GM19467 (cell line): ENCODE results near the gene CEBPA.
A peak's percentile ranks its signal among the peaks of the same experiment; 100 is the strongest.

ENCODE experiments used
- ATAC-seq: cut with Tn5 transposase; IDR thresholded peaks from one replicate; pipeline ENCODE4 v1.9.1; 2021; ENCODE audit warnings: mild to moderate bottlenecking, moderate library complexity; ENCODE audit not compliant: unreplicated experiment

Gene CEBPA

DNA sequence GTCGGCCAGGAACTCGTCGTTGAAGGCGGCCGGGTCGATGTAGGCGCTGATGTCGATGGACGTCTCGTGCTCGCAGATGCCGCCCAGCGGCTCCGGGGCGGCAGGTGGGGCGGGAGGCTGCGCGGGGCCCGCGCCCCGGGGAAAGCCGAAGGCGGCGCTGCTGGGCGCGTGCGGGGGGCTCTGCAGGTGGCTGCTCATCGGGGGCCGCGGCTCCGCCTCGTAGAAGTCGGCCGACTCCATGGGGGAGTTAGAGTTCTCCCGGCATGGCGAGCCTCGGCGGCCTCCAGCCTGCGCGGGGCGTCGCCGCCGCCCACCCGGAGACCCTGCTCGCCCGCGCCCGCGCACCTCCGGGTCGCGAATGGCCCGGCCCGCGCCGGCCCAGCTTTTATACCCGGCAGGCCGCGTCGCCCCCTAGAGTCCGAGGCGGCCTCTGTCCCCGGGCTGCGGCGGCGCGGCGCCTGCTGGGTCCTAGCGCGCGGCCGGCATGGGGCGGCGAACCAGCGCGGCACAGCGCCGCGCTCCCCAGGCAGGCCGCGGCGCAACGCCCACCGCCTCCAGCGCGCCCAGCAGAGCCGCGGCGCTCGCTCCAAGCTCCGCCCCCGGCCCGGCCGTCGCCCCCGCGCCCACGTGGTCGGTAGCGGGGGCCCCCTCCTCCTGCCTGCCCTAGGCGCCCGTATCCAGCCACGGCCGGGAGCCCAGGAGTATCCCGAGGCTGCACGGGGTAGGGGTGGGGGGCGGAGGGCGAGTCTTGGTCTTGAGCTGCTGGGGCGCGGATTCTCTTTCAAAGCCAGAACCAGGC lies at the start of gene CEBPA:
TSS of gene CEBPA (minus strand) at position 360 of the 799 bp plus-strand sequence. CDS start at position 240, 120 bp downstream.
- peak; percentile 81 for ATAC-seq

DNA sequence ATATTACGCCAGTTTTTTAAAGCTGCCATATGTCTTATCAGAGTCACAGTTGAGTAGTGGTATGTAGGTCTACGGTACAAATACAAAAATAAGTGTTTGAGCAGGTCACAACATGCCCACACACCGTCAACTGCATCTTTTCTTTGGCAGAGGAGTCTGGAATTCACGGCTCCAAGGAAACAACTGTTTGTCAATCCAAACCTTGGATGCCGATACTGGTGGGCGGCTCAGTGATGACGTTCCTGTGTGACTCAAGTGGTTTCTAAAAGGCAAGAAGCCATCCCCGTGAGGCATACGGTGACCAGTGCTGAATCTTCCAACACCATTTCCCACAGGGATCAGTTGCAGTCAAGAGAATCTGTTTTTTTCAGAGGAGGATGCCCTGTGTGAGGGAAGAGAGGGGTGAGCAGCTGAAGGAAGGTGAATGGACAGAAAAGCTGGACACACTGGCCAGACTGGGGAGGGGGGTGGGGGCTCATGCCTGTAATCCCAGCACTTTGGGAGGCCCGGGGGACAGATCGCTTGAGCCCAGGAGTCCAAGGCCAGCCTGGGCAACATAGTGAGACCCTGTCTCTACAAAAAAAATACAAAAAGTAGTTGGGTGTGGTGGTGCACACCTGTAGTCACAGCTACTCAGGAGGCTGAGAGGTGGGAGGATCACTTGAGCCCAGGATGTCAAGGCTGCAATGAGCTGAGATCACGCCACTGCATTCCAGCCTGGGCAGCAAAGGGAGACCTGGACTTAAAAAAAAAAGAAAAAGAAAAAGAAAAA lies 48.4 kb upstream of the CEBPA start:
- no peak for ATAC-seq

DNA sequence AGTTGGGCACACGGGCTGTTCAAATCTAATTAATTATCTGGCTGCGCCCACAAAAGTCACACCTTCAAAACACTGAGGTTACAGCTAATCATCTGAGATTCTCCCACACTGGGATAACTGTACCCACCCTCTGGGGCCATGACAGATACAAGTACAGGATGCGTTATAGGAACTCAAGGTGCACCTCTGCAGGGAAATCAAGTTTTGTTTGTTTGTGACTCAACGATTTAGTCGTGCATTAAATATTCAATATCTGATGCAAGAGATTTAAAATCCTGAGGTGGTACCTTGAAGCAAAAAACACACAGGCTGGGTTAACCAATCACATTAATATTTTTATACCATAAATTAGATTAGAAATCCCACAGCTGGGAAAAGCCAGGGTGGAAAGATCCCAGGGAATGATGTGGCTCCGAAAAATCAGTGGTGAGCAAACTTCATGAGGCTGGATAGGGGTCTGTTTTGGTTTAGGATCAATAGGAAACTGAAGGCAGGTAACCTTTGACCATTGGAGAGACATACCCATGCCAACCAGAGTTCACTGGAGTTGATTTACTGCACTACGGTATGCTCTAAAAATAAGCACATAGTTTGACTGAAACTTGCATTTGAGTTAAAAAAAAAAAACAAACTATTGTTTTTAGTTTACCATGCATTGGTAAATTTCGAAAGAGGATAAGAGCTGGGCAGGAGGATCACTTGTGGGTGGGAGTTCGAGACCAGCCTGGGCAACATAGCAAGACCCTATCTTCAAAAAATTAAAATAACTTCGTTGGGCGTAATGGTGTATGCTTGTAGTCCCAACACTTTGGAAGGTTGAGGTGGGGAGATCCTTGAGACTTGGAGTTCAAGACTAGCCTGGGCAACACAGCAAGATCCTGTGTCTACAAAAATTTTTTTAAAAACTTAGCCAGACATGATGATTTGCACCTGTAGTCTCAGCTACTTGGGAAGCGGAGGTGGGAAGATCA lies 47.3 kb upstream of the CEBPA start:
- ATAC-seq = no peak

DNA sequence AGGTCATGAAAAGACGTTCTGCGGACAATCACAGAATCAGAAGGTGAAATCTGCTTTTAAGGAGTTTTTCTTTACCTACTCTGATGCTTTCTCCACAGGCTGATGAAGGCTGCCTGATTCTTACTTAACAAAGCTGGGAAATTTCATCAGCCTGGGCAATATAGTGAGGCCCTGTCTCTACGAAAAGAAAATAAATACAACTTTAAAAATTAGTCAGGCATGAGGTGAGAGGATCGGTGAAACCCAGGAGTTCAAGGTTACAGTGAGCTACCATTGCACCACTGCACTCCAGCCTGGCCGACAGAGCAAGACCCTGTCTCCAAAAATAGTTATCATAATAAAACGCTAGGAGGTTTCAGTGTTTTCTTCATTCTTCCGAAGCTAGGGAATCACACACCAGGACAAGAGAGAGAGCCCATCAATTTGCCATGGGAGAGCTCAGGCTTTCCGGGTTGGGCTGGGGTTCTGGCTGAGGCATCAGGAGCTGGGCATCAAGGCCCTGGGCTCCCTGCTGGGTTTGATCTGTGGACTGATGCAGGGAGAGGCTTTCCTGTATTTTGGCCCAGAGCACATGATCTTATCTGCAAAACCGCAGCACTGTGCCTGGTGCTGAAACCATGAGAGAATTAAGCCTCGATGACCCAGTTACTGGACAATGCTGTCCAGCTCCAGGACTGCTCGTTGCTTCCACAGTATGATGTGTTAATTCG lies 46.1 kb upstream of the CEBPA start:
- ATAC-seq = no peak

DNA sequence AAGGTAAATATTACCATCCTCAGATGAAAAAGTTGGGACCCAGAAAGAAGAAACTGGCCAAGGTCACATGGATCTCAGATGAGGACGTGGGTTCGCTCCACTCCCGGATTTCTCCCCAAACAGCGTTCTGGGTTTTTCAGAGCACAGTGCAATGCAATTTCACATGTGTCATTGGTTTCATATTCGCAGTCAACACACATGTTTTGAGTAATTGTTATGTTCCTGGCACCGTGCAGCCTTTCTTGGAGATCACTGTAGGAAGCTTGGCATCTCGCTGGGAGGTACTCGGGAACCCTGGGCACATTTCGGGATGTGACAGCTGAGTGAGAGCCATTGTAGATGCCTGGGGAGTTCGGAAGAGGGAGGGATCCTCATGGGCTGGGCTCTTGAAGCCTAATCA lies 45.0 kb upstream of the CEBPA start:
- ATAC-seq = no peak

DNA sequence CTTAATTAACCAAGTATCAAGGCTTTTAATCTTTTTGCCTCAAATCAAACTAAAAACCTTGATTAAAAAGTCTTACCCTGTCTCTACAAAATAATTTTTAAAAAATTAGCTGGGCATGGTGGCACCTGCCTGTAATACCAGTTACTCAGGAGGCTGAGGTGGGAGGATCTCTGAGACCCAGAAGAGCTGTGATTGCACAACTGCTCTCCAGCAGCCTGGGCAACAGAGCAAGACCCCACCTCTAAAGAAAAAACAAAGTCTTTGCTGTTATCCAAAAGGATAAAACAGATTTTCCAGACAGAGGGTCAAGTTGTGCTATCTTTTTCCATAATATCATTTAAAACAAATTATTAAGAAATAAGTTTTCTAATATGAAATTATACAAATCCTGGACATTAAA lies 44.3 kb upstream of the CEBPA start:
- ATAC-seq = no peak

DNA sequence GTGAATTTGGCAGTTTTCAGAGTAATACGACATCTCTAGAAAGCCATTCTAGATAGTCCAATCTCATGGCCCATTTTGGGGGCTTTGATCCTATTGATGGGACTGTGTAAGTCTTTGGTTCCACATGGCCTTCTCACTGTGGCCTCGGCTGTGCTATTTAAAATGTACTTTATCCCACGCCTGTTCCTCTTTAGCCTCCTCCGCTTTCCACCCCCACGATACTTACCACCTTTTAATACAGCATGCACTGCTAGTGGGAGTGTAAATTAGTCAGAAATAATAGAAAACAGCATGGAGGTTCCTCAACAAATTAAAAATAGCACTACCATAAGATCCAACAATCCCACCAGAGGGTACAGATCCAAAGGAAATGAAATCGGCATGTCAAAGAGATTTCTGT lies 42.8 kb upstream of the CEBPA start:
- ATAC-seq = no peak

DNA sequence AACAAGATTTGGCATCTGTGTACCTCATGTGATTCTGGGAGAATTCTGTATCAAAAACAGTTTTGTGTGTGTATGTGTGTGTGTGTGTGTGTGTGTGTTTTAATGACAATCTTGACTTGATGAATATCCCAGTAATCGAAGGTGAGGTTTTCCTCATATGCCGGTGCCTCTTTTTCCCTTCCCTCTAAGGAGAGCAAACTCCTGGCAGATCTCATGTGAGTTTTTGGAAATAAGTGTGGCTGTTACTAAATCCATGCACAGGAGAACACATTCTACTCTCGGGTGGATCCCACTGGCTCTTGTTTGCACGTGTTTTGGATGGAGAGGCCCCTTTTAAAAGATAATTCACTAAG lies 42.2 kb upstream of the CEBPA start:
- ATAC-seq = no peak

DNA sequence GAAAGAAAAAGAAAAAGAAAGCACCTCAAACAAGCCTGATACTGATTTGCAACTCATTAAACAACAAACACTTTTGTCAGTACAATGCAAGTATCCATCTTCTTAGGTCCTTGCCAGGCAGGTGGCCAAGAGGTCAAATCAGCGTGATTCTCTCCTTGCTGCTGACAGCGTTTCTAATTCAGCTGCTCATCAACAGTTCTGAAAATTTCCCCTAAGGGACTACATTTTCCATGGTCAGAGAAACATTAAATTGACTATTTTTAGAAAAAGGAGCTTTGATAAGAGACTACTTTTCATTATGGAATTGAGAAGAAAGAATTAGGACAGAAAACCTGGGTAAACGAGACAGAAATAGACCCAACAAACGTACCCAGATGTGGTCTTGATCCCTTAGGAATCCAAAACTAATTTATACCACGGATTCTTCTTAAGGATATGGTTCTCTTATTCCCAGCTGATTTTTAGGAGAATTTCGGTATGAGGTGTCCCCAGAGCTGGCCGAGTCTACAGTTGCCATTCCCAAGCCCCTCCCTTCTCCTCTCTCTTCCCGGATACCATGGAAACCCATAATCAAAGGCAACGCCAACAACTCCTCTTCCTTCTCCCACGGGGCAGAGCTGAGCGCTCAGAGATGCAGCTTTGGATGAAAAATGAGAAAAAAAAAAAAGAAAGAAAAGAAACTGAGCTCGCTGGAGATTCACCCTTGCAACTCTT lies 41.7 kb upstream of the CEBPA start:
- no peak for ATAC-seq

DNA sequence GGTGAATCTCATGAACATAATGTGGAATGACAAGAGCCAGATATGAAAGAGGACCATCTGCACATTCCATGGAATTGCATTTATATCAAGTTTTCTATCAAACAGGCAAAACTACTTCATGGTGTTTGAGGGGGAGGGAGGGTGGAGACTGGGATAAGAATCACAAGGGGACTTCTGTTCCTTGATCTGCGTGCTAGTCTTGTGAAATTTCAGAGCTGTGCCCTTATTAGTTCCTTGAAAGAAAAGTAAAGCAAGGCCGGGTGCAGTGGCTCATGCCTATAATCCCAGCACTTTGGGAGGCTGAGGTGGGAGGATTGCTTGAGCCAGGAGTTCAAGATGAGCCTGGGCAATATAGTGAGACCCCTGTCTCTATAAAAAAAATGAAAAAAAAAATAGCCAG lies 41.0 kb upstream of the CEBPA start:
- no peak for ATAC-seq

DNA sequence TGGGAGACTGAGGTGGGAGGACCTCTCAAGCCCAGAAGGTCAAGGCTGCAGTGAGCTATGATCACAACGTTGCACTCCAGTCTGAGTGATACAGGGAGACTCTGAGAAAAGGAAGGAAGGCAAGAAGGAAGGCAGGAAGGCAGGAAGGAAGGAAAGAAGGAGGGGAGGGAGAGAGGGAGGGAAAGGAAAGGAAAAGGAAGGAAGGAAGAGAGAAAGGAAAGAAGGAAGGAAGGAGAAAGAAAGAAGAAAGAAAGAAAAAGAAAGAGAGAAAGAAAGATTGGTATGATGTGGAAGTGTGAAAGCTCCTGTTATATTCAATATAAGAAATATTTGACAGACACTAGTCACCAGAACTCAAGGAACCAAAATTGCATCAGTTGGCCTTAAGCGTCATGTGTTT lies 38.7 kb upstream of the CEBPA start:
- ATAC-seq = no peak

DNA sequence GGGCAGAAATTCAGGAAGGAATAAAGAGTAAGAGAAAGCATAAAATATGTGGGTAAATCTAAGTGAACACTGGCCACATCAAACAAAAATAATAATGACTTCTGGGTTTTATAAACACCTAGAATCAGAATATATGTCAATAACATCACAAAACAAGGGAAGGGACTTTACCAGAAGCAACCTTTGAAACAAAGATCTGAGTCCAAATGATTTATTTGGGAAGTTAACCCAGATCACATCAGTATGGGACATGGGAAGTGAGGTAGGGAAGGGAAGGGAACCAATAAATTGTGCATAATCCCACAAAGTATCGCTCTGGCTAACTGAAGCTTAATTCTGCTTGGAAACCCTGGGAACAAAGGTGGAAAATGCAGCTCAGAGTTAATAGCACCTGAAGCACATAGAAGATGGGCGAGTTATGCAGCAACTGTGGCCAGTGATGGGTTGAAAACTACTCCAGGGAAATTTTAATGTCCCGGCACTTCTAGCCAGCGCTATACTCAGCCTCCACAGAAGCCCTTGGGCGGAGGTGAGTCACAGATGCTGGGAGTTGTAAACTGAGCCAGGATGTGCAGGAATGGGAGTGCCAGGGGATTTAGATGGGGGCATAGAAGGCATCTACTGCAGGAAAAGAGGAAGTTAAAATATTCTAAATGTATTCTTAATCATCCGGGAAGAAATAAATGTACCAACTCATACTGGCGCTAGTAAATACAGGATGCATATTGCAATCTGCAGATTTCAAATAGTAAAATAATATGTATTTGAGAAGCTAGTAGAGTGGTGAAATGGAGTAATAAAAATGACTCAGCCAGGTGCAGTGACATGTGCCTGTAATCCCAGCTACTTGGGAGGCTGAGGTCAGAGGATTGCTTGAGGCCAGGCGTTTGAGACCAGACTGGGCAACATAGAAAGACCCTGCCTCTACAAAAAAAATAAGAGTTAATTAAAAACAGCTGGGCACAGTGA lies 37.0 kb upstream of the CEBPA start:
- ATAC-seq = no peak

DNA sequence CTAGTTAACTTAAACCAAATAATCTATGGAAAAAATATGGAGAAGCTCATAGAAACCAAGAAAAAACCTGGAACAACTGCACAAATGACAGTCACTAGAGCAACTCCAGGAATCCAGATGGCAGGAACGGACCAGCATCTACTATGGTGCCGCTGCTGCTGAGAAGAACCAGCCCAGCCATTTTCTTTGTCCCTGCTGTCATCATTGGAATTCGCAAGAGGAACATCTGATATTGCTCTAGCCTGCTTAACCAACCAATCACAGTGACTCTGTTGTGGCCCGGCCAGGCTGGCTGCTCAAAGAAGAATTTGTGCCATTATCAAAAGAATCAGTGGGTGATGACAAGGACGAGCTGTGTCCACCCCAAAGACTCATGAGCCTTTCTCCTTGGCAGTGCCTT lies 33.1 kb upstream of the CEBPA start:
- ATAC-seq = no peak

DNA sequence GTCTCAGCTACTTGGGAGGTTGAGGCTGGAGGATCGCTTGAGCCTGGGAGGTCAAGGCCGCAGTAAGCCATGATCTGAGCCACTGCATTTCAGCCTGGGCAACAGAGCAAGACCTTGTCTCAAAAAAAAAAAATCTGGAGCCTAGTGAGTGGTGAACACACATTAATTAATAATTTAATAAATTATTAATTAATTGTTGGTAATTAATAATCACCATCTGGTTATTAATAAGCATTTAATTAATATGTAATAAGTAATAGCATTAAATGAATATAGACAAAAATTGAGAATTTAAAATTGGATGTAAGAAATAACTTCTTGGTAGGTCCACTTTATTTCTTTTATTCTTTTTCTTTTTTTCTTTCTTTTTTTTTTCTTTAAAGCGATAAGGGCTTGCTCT lies 31.9 kb upstream of the CEBPA start:
- ATAC-seq = no peak

DNA sequence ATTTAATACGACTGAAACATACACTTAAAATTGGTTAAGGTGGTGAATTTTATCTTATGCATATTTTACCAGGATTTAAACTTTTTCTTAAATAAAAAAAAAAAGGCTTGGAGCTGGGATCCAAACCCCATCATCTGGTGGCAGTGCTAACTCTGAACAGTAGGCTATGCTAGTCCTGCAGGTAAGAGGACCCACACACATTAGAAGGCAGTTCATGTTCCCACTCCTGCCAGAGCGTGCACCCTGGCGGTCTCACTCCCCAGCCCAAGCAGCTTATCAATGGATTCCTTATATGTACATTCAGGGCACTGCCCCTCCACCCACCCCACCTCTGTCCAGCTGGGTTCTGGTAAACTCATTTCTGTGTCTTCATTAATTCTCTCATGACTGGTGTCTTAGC lies 31.3 kb upstream of the CEBPA start:
- ATAC-seq = no peak

DNA sequence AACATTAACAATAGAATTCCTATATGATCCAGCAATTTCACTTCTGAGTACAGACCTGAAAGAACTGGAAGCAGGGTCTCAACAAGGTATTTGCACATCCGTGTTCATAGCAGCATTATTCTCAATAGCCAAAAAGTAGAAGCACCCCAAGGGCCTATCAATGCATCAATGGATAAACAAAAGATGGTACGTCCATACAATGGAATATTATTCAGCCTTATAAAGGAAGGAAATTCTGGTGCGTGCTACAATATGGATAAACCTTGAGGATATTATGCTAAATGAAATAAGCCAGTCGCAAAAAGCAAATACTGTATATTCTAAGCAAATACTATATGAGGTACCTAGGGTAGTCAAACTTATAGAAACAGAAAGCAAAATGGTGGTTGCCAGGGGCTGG lies 30.8 kb upstream of the CEBPA start:
- ATAC-seq = no peak

DNA sequence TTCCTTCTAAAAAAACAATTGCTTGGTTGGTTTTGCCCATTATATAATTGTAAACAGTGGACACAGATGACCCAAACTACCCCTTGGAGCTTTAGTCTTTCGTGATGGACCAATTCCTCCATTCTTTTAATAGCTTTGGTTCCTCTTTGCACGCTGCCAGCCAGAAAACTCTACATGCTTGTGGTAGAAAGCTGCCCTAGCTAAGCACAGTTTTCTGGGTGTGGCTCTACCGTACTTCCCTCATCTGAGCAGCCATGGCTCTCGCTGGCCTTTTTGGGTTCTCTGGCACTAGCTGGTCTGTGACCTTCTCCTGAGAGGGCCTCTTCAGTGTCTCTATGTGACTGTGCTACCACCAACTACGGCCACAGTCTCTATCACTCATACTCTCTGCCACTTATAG lies 29.9 kb upstream of the CEBPA start:
- no peak for ATAC-seq

DNA sequence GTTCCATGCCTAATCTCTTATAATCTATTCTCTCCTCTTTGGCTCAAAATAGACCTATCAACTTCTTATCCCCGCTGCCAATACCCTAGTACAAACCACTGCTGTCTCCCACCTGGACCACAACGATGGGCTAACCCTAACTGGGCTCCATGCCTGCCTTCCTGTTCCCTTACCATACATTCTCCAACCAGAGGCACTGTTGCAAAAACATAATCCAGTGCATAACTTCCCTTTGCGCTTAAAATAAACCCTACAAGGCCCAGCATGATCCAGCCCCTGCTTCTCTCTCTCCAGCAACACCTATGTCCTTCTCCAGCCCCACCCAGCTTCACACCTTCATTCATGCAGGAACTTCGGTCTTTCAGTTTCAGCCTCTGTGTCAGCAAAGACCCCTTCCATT lies 27.4 kb upstream of the CEBPA start:
- no peak for ATAC-seq

DNA sequence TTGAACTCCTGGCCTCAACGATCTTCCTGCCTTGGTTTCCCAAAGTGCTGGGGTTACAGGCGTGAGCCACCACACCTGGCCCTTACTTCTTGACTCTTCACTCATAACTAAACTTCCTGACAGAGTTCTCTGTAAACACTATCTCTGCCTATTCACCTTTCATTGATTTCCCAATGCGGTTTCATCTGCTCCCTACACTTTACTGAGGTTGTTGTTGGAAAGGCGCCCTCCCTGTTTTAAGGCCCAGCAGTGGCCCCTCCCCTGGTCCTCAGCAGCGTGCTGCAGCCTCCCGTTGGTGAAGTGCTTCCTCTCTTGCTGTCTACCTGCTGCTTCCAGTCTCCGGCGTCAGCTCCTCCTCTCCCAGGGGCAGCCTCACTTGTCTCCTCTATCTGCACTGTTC lies 26.7 kb upstream of the CEBPA start:
- no peak for ATAC-seq
